Muscle layer of duodenum (tissue), 2 donors: Measurements from ENCODE around the gene SLC4A1.

Experiments
- H3K27ac ChIP-seq: one replicate; pipeline ENCODE4 v1.7.0; 2013; ENCODE audit warnings: mild to moderate bottlenecking, low read length
- H3K27me3 ChIP-seq: one replicate; pipeline ENCODE4 v1.7.0; 2013; ENCODE audit warnings: low read depth, mild to moderate bottlenecking, control low read depth, low read length
- H3K36me3 ChIP-seq, 2 donors: one replicate each; pipeline ENCODE4 v1.7.0; 2013; ENCODE audit warnings: low read length in 2 of 2, control low read depth in 1 of 2, mild to moderate bottlenecking in 1 of 2; ENCODE audit not compliant: insufficient read depth in 2 of 2, control insufficient read depth in 1 of 2
- H3K4me1 ChIP-seq, 2 donors: one replicate each; pipeline ENCODE4 v1.7.0; 2013; ENCODE audit warnings: low read length in 2 of 2, mild to moderate bottlenecking in 2 of 2, control low read depth in 1 of 2, moderate library complexity in 1 of 2; ENCODE audit not compliant: insufficient read depth in 2 of 2, control insufficient read depth in 1 of 2
- H3K4me3 ChIP-seq, 2 donors: one replicate each; pipeline ENCODE4 v1.7.0; 2013; ENCODE audit warnings: low read length in 2 of 2, low read depth in 1 of 2, mild to moderate bottlenecking in 1 of 2
- H3K9me3 ChIP-seq, 2 donors: one replicate each; pipeline ENCODE4 v1.7.0; 2013; ENCODE audit warnings: low read length in 2 of 2, control low read depth in 1 of 2, mild to moderate bottlenecking in 1 of 2; ENCODE audit not compliant: control insufficient read depth in 1 of 2
- donor health status: healthy.

SLC4A1 gene

GRCh38 chr17:44217738-44218343, 50.1 kb downstream of the SLC4A1 start:
- Histone ChIP-seq H3K27ac (peak overlapping the region; percentile 76), H3K4me3 (peak overlapping the region; percentile 49 to 54), H3K9me3 (no peaks in the 10 kb centered on the region), H3K36me3 (peaks cover 31 to 35% of the 10 kb centered on the region in 2 donors), H3K27me3 (no peaks in the 10 kb centered on the region), H3K4me1 (peaks cover 14 to 32% of the 10 kb centered on the region in 2 donors)

GRCh38 chr17:44216694-44217093, 51.2 kb downstream of the SLC4A1 start:
- Histone ChIP-seq H3K36me3 (peaks cover 31 to 35% of the 10 kb centered on the region in 2 donors), H3K27me3 (no peaks in the 10 kb centered on the region), H3K4me3 (no peak overlapping the region), H3K9me3 (no peaks in the 10 kb centered on the region), H3K4me1 (peaks cover 14 to 24% of the 10 kb centered on the region in 2 donors), H3K27ac (no peak overlapping the region)

DNA sequence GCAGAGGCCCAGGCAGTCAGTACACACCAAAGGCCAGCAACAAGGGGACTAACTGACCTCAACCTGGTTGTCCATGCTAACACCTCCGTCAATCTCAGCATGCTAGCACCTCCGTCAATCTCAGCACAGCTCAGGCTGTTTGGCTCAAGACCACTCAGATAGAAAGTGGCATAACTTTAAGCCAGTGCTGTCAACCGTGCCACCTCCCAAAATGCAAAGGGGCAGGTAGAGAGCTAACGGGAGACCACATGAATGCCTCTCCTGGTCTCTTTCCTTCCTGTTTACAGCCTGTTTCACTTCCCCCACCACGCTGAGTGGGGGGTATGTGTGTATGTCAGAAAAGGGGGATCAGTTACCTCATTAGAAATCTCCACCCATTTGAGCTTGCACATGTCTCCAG, 51.8 kb downstream of the SLC4A1 start:
- H3K27me3 ChIP-seq: no peaks in the 10 kb centered on the region
- peaks cover 35 to 40% of the 10 kb centered on the region in 2 donors for H3K36me3 ChIP-seq
- H3K4me1 ChIP-seq: peaks cover 14 to 26% of the 10 kb centered on the region in 2 donors
- H3K4me3 ChIP-seq: no peak overlapping the region
- H3K9me3 ChIP-seq: no peaks in the 10 kb centered on the region
- H3K27ac ChIP-seq: no peak overlapping the region

DNA sequence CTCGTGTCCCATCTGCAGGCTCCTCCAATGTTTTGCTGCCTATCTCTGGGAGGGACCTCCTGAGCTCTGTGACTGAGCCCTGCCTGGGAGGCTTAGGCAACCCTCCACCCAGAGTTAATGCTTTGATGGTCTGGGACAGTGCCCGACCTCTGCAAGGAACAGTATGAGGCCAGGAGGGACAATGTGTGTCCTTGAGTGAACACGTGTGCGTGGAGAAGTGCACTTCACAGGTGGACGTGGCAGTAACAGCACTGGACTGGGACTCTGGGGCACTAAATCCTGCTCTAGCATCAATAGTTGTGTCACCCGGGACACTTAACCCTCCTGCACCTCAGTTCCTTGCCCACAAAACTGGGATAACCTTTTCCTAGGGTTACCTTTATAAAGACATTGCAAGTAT, 53.0 kb downstream of the SLC4A1 start:
- H3K27ac ChIP-seq: no peak overlapping the region
- H3K36me3 ChIP-seq: peaks cover 43 to 44% of the 10 kb centered on the region in 2 donors
- no peak overlapping the region for H3K4me3 ChIP-seq
- peaks cover 16 to 37% of the 10 kb centered on the region in 2 donors for H3K4me1 ChIP-seq
- no peaks in the 10 kb centered on the region for H3K9me3 ChIP-seq
- H3K27me3 ChIP-seq: no peaks in the 10 kb centered on the region

GRCh38 chr17:44214230-44214494, 53.8 kb downstream of the SLC4A1 start:
- Histone ChIP-seq H3K27ac (no peak overlapping the region), H3K27me3 (no peaks in the 10 kb centered on the region), H3K36me3 (peaks cover 51 to 52% of the 10 kb centered on the region in 2 donors), H3K4me3 (no peak overlapping the region), H3K9me3 (no peaks in the 10 kb centered on the region), H3K4me1 (peaks cover 16 to 39% of the 10 kb centered on the region in 2 donors)

GRCh38 chr17:44213403-44214229, 54.3 kb downstream of the SLC4A1 start:
- Histone ChIP-seq H3K4me1 (peaks cover 16 to 39% of the 10 kb centered on the region in 2 donors), H3K9me3 (no peaks in the 10 kb centered on the region), H3K27ac (no peak overlapping the region), H3K27me3 (no peaks in the 10 kb centered on the region), H3K4me3 (no peak overlapping the region), H3K36me3 (peaks cover 54 to 55% of the 10 kb centered on the region in 2 donors)

DNA sequence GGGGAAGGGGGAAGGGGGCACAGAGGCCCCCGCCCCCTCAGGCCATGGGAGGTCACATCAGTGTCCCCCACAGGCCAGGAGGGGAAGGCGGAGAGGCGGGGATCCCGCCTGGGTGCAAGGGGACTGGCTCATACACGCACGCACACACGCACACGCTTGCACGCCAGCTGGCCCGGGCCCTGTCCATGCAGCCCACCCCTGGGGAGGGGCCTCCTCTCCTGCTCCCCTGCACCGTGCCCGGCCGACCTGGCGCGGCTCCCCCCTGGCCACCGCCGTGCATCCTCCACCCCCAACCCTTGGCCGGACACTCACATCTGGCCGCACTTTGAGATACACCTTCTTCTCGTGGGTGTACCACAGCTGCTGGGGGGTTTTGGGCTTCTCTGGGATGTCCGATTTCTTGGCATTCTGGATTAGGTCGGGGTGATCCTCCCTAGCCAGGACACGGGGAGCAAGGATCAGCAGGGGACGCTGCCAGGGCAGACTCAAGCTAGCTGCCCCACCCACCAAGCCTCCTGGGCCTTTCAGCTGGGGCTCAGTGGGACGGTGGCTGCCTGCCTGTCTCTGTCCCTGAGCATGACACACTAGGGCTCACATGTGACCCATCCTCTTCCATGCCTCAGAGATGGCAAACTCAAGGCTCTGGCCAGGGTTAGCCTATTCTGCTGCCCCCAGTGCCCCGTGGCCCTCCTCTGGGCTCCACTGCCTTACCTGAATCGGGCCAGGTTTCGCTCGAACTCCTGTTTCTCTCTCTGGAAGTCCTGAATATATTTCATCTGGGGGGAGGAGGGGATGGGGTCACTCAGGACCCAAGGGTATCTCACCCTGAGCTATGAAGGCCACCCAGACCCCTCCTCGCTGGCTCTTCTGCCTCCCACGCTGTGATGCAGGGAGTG, 55.2 kb downstream of the SLC4A1 start:
- Histone ChIP-seq H3K4me1 (peaks cover 12 to 35% of the 10 kb centered on the region in 2 donors), H3K27ac (no peak overlapping the region), H3K36me3 (peaks cover 60 to 63% of the 10 kb centered on the region in 2 donors)

DNA sequence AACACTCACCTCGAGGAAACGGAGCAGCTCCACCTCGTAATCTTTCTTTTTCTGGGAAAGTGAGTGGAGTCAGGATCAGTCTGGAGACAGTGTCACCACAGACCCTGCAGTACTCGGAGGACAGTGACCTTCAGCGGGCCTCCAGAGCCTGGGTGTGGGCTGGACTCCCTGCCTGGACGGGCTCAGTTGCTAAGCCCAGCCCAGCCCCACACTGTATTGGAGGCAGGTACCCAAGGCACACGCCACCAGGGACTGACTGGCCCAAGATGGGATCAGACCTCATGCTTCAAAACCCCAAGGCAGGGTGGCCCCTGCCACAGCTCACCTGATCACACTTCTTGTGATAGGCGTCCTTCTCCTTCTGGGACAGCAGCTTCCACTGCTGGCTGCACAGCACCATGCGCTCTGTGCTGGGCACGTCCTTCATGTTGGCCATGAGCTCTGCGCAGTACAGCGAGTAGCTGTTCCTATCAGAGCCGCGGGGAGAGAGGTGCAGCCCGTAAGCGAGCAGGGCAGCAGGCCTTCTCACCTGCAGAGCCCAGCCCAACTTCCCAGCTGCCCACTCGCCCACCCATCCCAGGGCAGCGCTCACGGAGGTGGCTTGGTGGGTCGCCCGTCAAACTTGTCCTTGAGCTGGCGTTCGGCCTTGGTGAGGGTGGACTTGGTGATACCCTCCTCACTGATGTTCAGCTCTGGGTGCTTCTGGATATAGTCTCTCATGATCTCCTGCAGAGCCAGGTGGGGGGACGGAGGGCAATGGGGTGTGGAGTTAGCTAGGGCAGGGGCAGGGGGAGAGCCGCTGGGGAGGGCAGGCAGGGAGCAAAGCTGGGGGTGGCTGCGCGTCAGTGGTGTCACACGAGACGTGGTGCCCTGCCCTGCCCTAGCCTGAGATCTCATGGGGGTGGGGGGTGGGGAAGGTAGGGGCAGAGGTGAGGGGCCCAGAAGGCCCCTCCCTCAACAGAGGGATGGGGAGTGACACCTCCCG, 56.4 kb downstream of the SLC4A1 start:
- Histone ChIP-seq H3K36me3 (peaks cover 60 to 72% of the 10 kb centered on the region in 2 donors), H3K4me3 (no peak overlapping the region), H3K27ac (no peak overlapping the region), H3K4me1 (peaks cover 2 to 25% of the 10 kb centered on the region in 2 donors), H3K9me3 (no peaks in the 10 kb centered on the region), H3K27me3 (no peaks in the 10 kb centered on the region)

More for the DNA sequence above, 55.2 kb downstream of the SLC4A1 start:
- Histone ChIP-seq H3K4me3 (no peak overlapping the region), H3K9me3 (no peaks in the 10 kb centered on the region), H3K27me3 (no peaks in the 10 kb centered on the region)

DNA sequence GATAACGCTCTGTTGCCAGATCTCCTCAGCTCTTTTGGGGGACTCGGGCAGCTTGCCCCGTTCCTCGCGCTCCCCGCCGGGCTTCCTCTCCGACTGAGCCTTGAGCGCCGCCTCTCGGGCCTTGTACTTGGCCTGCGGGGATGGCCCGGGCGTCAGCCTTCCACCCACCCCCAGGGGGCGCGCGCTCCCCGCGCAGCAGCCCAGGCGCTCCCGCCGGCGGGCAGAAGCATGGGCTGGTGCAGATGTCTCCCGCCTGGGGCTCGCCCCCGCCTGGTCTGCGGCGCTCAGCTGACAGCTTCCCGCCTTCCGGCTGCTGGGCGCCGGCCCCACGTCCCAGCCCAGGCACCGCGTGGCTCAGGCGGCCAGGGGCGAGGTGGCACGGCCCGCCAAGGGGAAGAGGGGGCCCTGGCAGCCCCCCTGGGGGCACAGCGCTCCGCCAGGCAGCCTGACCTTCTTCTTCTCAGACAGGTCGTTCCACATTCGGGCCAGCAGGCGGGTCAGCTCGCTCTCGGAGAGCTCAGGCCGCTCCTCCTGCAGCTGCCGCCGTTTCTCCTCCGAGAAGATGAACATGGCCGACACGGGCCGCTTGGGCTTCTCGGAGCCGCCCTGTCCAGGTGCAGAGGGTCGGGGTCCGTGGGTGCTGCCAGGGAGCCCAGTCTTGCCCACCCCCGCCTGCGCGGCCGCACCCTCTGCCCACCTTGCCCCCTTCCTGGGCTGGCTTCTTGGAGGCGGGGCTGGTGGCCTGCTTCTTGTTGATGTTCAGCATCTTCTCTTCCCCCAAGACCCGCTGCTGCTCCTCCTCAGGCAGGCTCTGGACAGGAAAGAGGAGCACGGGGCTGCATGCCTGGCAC, 57.4 kb downstream of the SLC4A1 start:
- Histone ChIP-seq H3K4me1 (peaks cover 2 to 19% of the 10 kb centered on the region in 2 donors), H3K9me3 (no peaks in the 10 kb centered on the region), H3K27me3 (no peaks in the 10 kb centered on the region), H3K4me3 (no peak overlapping the region), H3K36me3 (peaks cover 50 to 66% of the 10 kb centered on the region in 2 donors), H3K27ac (peak overlapping the region; percentile 31)
